Stomach (tissue), 9 donors: Measurements from ENCODE around the gene LPIN2. TPM values are rescaled to one million over a fixed set of nuclear protein-coding genes. Genes with fewer than 3 reads are reported as not detected.
A peak's percentile ranks its signal among the peaks of the same experiment; 100 is the strongest.

Experiments
- DNase-seq, 2 donors: peaks; one replicate each; pipeline versions ENCODE4 v3.0.0 to v3.0.0-alpha.2; 2013 to 2019
- H3K27ac ChIP-seq, 5 donors: fragments of 200-600 bp in 4 of 5; sonication (generic) in 4 of 5; one replicate each; pipeline ENCODE4 v1.5.1; 2013 to 2019; ENCODE audit warnings: mild to moderate bottlenecking in 1 of 5, moderate library complexity in 1 of 5
- H3K27me3 ChIP-seq, 3 donors: fragments of 200-600 bp; sonication (generic); one replicate each; pipeline ENCODE4 v1.5.1; 2017 to 2019; ENCODE audit warnings: mixed run types in 1 of 3
- H3K36me3 ChIP-seq, 4 donors: fragments of 200-600 bp; sonication (generic); 1 replicate in 3 of 4; 2 replicates in 1 of 4; pipeline ENCODE4 v1.5.1; 2016 to 2019
- H3K4me1 ChIP-seq, 4 donors: fragments of 200-600 bp; sonication (generic); one replicate each; pipeline ENCODE4 v1.5.1; 2016 to 2019
- H3K4me3 ChIP-seq, 4 donors: fragments of 200-600 bp; sonication (generic) in 3 of 4; one replicate each; pipeline ENCODE4 v1.5.1; 2016 to 2019; ENCODE audit warnings: mild to moderate bottlenecking in 1 of 4
- H3K9me3 ChIP-seq, 4 donors: fragments of 200-600 bp; sonication (generic); one replicate each; pipeline ENCODE4 v1.5.1; 2016 to 2019
- EP300 ChIP-seq: sonication (generic); formaldehyde crosslinking; IDR thresholded peaks from one replicate; pipeline ENCODE4 v1.6.1; 2017; ENCODE audit warnings: antibody characterized with exemption
- POLR2A ChIP-seq, 4 donors: fragments of 450-650 bp; IDR thresholded peaks; one replicate each; pipeline ENCODE4 v1.6.1; 2016; ENCODE audit warnings: antibody characterized with exemption in 4 of 4, control low read depth in 2 of 4, mild to moderate bottlenecking in 1 of 4, moderate library complexity in 1 of 4
- POLR2AphosphoS5 ChIP-seq, 3 donors: sonication (generic); formaldehyde crosslinking; IDR thresholded peaks; one replicate each; pipeline ENCODE4 v1.6.1; 2016; ENCODE audit warnings: antibody characterized with exemption in 3 of 3
- WGBS, 5 donors: extraction: QIAGEN DNeasy Blood & Tissue Kit in 3 of 5; methylation state at CpG; one replicate each; pipeline versions ENCODE4 v1.1.5 to v1.1.7; 2013 to 2018; 5-methylcytosine and 5-hydroxymethylcytosine counted together
- intact Hi-C: fragments of 100-400 bp; cut with DNase I; formaldehyde crosslinking; loops from one replicate; pipeline ENCODE4 v1.15.1; 2023; ENCODE audit warnings: low total_unique reads
- polyA plus RNA-seq, 3 donors: library from polyadenylated mRNA; stranded (reverse); fragments of 200-250 nt; gene quantifications; one replicate each; pipeline ENCODE4 v1.2.3, GENCODE V29; 2013
- total RNA-seq, 5 donors: library from RNA; depleted of rRNA; stranded (reverse); fragments of >200 nt; gene quantifications; one replicate each; pipeline versions ENCODE4 v1.1.0 to v1.2.3, GENCODE V29; 2014 to 2016
- TF ChIP-seq, protein P1 (sequence below), 7 experiments: fragments of 450-650 bp in 4 of 7; fragments of 200-600 bp in 3 of 7; sonication (generic) in 3 of 7; IDR thresholded peaks; one replicate each; pipeline ENCODE4 v1.5.1; 2016 to 2019; ENCODE audit warnings: antibody characterized with exemption in 7 of 7, control low read depth in 2 of 7, mild to moderate bottlenecking in 1 of 7
- donor health status: healthy with polysubstance abuse.
- donor health status: Bipolar disorder and iron deficiency.
- donor health status: healthy.

The LPIN2 gene
- total and polyA plus RNA-seq, 8 donors, result 4.0 to 86.8 (median 13.0) TPM

DNA sequence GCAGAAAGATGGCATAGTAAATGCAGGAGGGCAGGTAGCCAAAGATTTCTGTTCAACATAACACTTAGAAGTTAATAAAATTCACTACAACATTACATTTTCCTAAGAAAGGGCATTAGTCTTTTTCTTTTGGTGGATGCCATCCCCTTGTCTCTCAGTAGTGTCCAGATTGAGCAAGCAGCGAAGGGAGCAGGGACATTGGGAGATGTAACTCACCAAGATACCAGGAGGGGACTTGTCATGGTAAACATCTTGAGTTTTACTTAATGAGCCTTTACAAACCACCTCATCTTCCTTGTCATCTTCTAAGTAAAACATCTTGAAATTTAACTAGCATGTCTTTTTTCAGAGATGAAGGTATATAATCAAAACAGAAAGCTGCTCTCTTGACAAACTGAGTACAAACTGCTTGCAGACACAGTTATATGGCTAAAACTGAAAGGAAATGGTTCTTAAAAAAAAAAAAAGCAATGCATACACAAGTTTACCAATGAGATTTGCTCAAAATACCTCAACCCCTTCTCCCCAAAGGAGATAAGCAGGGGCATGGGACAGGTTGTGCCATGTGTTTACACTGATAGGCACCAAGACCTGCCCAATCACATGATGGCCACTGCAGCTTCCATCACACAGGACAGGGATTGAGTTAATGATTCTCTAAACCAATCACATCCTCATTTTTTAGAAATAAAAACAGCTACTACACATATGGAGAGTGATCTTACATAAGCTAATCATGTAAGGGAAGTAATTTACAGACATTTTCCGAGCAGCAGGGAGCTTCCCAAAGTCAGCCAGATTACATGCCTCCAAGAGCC lies 30.3 kb downstream of the LPIN2 start:
- H3K4me1 ChIP-seq, result peaks cover 59 to 100% (median 86%) of the 10 kb centered on the region in 4 donors
- TF ChIP-seq POLR2AphosphoS5 (IDR thresholded peaks at IDR 0.05) (peak in 1 of 3 donors; percentile 30), EP300 (no peak)
- no peak overlapping the region for H3K4me3 ChIP-seq
- 51 to 68% (median 61%) methylated on average over 2 of the region's 2 CpGs for WGBS, 5 donors
- peak overlapping the region; percentile 66 to 92 (median 82) for H3K27ac ChIP-seq
- DNase-seq, result peak in 1 of 2 donors; percentile 57
- H3K9me3 ChIP-seq, result no peaks in the 10 kb centered on the region
- intact Hi-C loops, result no loop called here
- no peaks in the 10 kb centered on the region for H3K27me3 ChIP-seq
- no peaks in the 10 kb centered on the region for H3K36me3 ChIP-seq

DNA sequence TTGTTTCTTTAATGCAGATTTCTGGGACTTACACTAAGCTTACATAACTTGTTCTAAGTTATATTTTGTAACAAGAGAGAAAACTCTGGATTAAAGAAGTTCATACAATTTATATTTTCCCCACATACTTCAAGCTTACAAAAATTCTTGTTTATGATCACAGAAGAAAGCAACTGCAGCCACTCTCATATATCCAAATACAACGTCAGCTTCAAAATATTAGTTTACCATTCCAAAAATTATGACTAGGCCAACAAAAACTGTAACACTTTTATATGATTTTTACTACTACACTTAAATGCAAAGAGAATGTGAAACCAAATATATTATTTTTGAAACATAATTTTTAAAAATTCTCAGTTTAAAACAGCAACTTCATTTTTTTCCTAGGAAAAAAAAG lies 30.9 kb downstream of the LPIN2 start:
- intact Hi-C loops, result no loop called here
- H3K27ac ChIP-seq, result peak overlapping the region in 4 of 5 donors; percentile 71 to 92 (median 84)
- TF ChIP-seq, protein P1, sequence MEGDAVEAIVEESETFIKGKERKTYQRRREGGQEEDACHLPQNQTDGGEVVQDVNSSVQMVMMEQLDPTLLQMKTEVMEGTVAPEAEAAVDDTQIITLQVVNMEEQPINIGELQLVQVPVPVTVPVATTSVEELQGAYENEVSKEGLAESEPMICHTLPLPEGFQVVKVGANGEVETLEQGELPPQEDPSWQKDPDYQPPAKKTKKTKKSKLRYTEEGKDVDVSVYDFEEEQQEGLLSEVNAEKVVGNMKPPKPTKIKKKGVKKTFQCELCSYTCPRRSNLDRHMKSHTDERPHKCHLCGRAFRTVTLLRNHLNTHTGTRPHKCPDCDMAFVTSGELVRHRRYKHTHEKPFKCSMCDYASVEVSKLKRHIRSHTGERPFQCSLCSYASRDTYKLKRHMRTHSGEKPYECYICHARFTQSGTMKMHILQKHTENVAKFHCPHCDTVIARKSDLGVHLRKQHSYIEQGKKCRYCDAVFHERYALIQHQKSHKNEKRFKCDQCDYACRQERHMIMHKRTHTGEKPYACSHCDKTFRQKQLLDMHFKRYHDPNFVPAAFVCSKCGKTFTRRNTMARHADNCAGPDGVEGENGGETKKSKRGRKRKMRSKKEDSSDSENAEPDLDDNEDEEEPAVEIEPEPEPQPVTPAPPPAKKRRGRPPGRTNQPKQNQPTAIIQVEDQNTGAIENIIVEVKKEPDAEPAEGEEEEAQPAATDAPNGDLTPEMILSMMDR (IDR thresholded peaks at IDR 0.05), result no peak
- TF ChIP-seq POLR2AphosphoS5 (IDR thresholded peaks at IDR 0.05) (no peak), POLR2A (IDR thresholded peaks at IDR 0.05) (no peak), EP300 (no peak)
- H3K9me3 ChIP-seq, result no peaks in the 10 kb centered on the region
- H3K36me3 ChIP-seq, result no peaks in the 10 kb centered on the region
- WGBS, 5 donors, result 20 to 45% (median 41%) methylated on average over 1 of the region's 1 CpG
- no peak for DNase-seq
- H3K27me3 ChIP-seq, result no peaks in the 10 kb centered on the region
- peaks cover 63 to 100% (median 88%) of the 10 kb centered on the region in 4 donors for H3K4me1 ChIP-seq
- no peak overlapping the region for H3K4me3 ChIP-seq

DNA sequence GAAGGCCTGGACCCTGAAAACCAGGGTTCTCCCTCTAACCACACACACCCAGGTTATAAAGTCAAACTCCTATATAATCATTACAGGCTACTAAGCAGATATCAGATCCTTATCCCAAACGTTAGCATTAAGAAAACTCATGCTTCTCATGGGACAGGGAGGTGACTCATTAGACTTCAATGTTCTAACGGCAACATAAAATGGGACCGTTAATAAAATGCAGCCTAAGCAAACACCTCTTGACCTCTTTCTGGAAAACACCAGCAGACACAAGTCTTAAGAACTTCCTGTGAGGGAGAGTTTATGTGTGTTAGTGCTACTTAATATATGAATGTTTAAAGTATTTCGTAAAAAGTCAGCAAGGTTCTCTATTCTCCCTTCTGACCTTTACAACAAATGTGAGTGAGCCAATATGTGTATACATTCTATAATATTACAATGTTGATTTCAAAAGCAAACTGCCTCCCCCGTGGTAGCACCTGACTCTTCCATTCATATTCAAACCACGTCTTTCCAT lies 31.7 kb downstream of the LPIN2 start:
- H3K9me3 ChIP-seq, result no peaks in the 10 kb centered on the region
- peak overlapping the region; percentile 71 to 92 (median 82) for H3K27ac ChIP-seq
- peak in 1 of 2 donors; percentile 76 for DNase-seq
- H3K36me3 ChIP-seq, result no peaks in the 10 kb centered on the region
- TF ChIP-seq POLR2AphosphoS5 (IDR thresholded peaks at IDR 0.05) (peak; percentile 46 to 78 (median 50)), POLR2A (IDR thresholded peaks at IDR 0.05) (no peak)
- 3 to 9% (median 6%) methylated on average over 6 of the region's 6 CpGs for WGBS, 5 donors
- peaks cover 62 to 100% (median 92%) of the 10 kb centered on the region in 4 donors for H3K4me1 ChIP-seq
- intact Hi-C loops, result no loop called here
- H3K27me3 ChIP-seq, result no peaks in the 10 kb centered on the region
- peak overlapping the region in 1 of 4 donors; percentile 7 for H3K4me3 ChIP-seq

DNA sequence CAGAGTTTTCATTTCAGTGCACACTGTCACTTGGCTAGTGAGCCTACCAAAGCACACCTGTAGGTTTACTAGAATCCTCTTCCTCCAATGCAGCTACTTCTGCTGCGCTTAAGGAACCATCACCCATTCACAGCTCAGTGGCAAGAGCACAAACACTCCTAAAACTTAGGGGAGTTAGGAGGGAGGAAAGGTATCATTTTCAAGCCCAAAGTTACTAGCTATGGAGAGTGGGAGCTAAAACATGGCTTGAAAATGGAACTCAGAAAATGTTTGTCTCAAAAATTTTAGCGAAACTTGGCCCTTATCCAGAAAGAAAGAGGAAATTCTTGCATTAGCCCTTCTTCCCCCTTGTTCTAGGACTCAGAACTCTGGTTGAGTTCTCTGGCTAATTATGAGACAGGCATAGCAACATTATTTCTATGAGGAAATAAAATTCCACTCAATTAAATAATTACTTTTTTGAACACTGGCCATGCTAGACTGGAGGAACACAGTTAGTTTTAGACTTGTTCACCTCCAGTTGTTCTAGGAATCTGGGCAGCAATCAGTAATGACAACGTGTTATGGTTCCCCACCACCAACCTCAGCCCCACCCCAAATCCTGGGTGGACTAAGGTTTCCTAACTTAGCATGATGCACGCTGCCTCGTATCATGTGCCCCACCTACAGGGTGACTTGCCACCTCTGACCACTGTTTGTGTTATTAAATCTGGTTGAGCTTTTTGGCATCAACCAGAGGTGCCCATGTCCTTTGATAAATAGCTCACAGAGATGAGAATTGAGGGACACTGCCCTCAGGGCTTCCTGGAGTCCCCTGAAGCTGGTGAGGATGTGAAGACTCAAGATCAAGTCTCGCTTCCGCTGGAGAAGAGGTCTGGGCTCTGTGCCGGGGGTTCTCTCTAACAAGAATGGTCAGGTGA lies 32.8 kb downstream of the LPIN2 start:
- intact Hi-C loops, result no loop called here
- DNase-seq, result no peak
- WGBS, 5 donors, result 45 to 65% (median 55%) methylated on average over 8 of the region's 8 CpGs
- Histone ChIP-seq H3K36me3 (no peaks in the 10 kb centered on the region), H3K4me1 (peaks cover 60 to 100% (median 92%) of the 10 kb centered on the region in 4 donors), H3K27me3 (no peaks in the 10 kb centered on the region), H3K27ac (peak overlapping the region; percentile 71 to 92 (median 82)), H3K4me3 (peak overlapping the region in 1 of 4 donors; percentile 17), H3K9me3 (no peaks in the 10 kb centered on the region)
- TF ChIP-seq, protein P1 (IDR thresholded peaks at IDR 0.05), result no peak
- TF ChIP-seq POLR2AphosphoS5 (IDR thresholded peaks at IDR 0.05) (no peak), EP300 (no peak), POLR2A (IDR thresholded peaks at IDR 0.05) (no peak)

DNA sequence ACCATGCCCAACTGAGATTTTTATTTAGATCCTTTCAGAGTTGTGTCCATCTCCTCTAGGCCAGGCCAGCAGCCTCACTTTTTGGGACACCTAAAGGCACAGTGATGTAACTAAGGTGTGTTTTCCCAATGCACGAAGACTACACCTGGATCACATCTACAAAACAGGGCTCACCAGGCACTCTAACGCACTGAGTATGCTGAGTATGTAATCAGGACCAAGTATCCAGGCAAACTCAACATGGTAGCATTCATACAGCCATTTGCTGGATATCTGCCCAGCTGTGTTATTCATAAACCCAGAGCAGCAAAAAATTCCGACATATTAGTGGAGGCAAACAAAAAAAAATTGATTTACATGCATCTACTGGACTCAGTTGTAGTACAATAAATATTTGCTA lies 33.8 kb downstream of the LPIN2 start:
- H3K4me1 ChIP-seq, result peaks cover 55 to 100% (median 89%) of the 10 kb centered on the region in 4 donors
- no peaks in the 10 kb centered on the region for H3K9me3 ChIP-seq
- no peaks in the 10 kb centered on the region for H3K27me3 ChIP-seq
- H3K27ac ChIP-seq, result peak overlapping the region; percentile 56 to 92 (median 82)
- no peak overlapping the region for H3K4me3 ChIP-seq
- DNase-seq, result peak in 1 of 2 donors; percentile 57
- TF ChIP-seq POLR2A (IDR thresholded peaks at IDR 0.05) (no peak), POLR2AphosphoS5 (IDR thresholded peaks at IDR 0.05) (no peak), EP300 (no peak)
- TF ChIP-seq, protein P1 (IDR thresholded peaks at IDR 0.05), result no peak
- no peaks in the 10 kb centered on the region for H3K36me3 ChIP-seq
- intact Hi-C loops, result no loop called here
- WGBS, 5 donors, result 39 to 54% (median 45%) methylated on average over 3 of the region's 3 CpGs
